RWPE2 (cell line): ENCODE measurements around the gene PAGE3.

Experiments used
- ATAC-seq: fragments of 200-7000 bp; cut with Tn5 transposase; 3 replicates; pipeline ENCODE4 v1.9.1; 2021; ENCODE audit warnings: low read depth
- DNase-seq: peaks from one replicate; pipeline ENCODE4 v3.0.0-alpha.2; 2020; ENCODE audit warnings: low spot score
- H3K27ac ChIP-seq: fragments of 450-650 bp; 2 replicates; pipeline ENCODE4 v1.5.1; 2017; ENCODE audit warnings: mild to moderate bottlenecking; ENCODE audit not compliant: poor library complexity, severe bottlenecking
- H3K27me3 ChIP-seq: fragments of 250-450 bp; sonication (Bioruptor Pico); 2 replicates; pipeline ENCODE4 v1.5.1; 2021; ENCODE audit warnings: mild to moderate bottlenecking, moderate library complexity; ENCODE audit not compliant: insufficient read depth, poor library complexity, severe bottlenecking
- H3K36me3 ChIP-seq: fragments of 250-450 bp; sonication (Bioruptor Pico); 2 replicates; pipeline ENCODE4 v1.5.1; 2020; ENCODE audit warnings: low read depth, mild to moderate bottlenecking, moderate library complexity
- H3K4me1 ChIP-seq: fragments of 250-450 bp; sonication (Bioruptor Pico); 2 replicates; pipeline ENCODE4 v1.5.1; 2021; ENCODE audit warnings: mild to moderate bottlenecking, moderate library complexity; ENCODE audit not compliant: insufficient read depth, poor library complexity, severe bottlenecking
- H3K4me3 ChIP-seq: fragments of 250-450 bp; sonication (Bioruptor Pico); 2 replicates; pipeline ENCODE4 v1.5.1; 2021; ENCODE audit warnings: mild to moderate bottlenecking, moderate library complexity; ENCODE audit not compliant: severe bottlenecking
- H3K9me3 ChIP-seq: fragments of 250-450 bp; sonication (Bioruptor Pico); 2 replicates; pipeline ENCODE4 v1.5.1; 2021; ENCODE audit warnings: mild to moderate bottlenecking, moderate library complexity; ENCODE audit not compliant: severe bottlenecking
- TF ChIP-seq, protein P1 (sequence below): fragments of 450-650 bp; IDR thresholded peaks from one replicate; pipeline ENCODE4 v1.5.1; 2017; ENCODE audit warnings: mild to moderate bottlenecking, moderate library complexity; ENCODE audit not compliant: poor library complexity, severe bottlenecking

PAGE3 gene

DNA sequence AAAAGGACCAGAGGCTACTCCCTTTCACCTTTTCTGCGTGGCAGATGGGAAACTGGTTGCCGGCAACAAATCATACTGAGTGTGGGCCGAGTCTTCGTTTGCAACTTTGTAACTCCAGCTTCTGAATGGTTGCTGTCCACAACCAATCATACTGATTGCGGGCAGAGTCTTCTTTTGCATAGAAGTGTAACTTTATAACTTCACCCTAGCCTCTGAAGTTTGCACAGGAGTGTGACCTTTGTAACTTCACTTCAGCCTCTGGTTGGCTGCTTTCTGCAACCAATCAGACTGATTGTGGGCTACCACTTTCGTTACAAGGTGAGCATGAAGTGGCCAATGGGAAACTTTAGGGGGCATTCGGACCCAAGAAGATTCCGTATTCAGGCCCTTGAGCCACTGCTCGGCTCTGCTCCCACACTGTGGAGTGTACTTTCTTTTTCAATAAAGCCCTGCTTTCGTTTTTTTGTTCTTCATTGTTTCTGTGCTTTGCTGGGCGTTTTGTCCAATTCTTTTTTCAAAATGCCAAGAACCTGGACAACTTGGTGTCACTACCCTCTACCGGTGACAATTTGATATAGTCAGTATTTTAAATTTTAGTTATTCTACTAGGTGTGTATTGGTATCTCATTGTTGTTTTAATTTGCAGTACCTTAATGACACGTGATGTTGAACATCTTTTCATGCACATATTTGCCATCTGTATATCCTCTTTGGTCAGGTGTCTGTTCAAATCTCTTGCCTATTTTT, 53.6 kb downstream of the PAGE3 start:
- DNase-seq (no peak), ATAC-seq (no peak)
- H3K4me1 ChIP-seq: no peaks in the 10 kb centered on the region

More for the DNA sequence above, 53.6 kb downstream of the PAGE3 start:
- TF ChIP-seq, protein P1, sequence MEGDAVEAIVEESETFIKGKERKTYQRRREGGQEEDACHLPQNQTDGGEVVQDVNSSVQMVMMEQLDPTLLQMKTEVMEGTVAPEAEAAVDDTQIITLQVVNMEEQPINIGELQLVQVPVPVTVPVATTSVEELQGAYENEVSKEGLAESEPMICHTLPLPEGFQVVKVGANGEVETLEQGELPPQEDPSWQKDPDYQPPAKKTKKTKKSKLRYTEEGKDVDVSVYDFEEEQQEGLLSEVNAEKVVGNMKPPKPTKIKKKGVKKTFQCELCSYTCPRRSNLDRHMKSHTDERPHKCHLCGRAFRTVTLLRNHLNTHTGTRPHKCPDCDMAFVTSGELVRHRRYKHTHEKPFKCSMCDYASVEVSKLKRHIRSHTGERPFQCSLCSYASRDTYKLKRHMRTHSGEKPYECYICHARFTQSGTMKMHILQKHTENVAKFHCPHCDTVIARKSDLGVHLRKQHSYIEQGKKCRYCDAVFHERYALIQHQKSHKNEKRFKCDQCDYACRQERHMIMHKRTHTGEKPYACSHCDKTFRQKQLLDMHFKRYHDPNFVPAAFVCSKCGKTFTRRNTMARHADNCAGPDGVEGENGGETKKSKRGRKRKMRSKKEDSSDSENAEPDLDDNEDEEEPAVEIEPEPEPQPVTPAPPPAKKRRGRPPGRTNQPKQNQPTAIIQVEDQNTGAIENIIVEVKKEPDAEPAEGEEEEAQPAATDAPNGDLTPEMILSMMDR: no peak
- no peaks in the 10 kb centered on the region for H3K9me3 ChIP-seq
- H3K27ac ChIP-seq: no peak overlapping the region
- H3K4me3 ChIP-seq: no peak overlapping the region
- no peaks in the 10 kb centered on the region for H3K36me3 ChIP-seq
- H3K27me3 ChIP-seq: no peaks in the 10 kb centered on the region
